Natural killer cell (primary cell): ENCODE measurements around the gene SLC30A9. TPM values are rescaled to one million over a fixed set of nuclear protein-coding genes. Genes with fewer than 3 reads are reported as not detected.

ENCODE experiments used
- ATAC-seq, 3 donors: fragments of 150-1000 bp in 2 of 3; fragments of 200-7000 bp in 1 of 3; cut with Tn5 transposase; 1 replicate in 1 of 3; 2 replicates in 2 of 3; pipeline ENCODE4 v1.10.0; 2021; ENCODE audit warnings: mild to moderate bottlenecking in 2 of 3, moderate library complexity in 2 of 3
- DNase-seq, 2 donors: peaks; one replicate each; pipeline versions ENCODE4 v3.0.0 to v3.0.0-alpha.2; 2013 to 2021; ENCODE audit warnings: mixed read lengths in 1 of 2
- H3K27ac ChIP-seq: one replicate; pipeline ENCODE4 v1.5.1; 2013; ENCODE audit warnings: mild to moderate bottlenecking, low read length
- H3K27me3 ChIP-seq: one replicate; pipeline ENCODE4 v1.6.1; 2013; ENCODE audit warnings: low read length; ENCODE audit not compliant: control insufficient read depth, insufficient read depth
- H3K36me3 ChIP-seq: one replicate; pipeline ENCODE4 v1.6.1; 2013; ENCODE audit warnings: low read length; ENCODE audit not compliant: control insufficient read depth, insufficient read depth
- H3K4me1 ChIP-seq: one replicate; pipeline ENCODE4 v1.6.1; 2013; ENCODE audit warnings: low read length; ENCODE audit not compliant: control insufficient read depth, insufficient read depth
- H3K4me3 ChIP-seq: one replicate; pipeline ENCODE4 v1.5.1; 2013; ENCODE audit warnings: low read length
- H3K9me3 ChIP-seq: one replicate; pipeline ENCODE4 v1.6.1; 2013; ENCODE audit warnings: low read length; ENCODE audit not compliant: control insufficient read depth, insufficient read depth
- H3K27ac Mint-ChIP-seq, 2 donors: one replicate each; pipeline ENCODE4 v1.8.0; 2022; ENCODE audit warnings: mild to moderate bottlenecking in 2 of 2, mixed read lengths in 2 of 2, moderate library complexity in 1 of 2
- H3K27me3 Mint-ChIP-seq, 2 donors: one replicate each; pipeline ENCODE4 v1.8.0; 2022; ENCODE audit warnings: low read depth in 2 of 2, mixed read lengths in 2 of 2
- H3K36me3 Mint-ChIP-seq: one replicate; pipeline ENCODE4 v1.8.0; 2022; ENCODE audit warnings: mixed read lengths
- H3K4me1 Mint-ChIP-seq, 2 donors: one replicate each; pipeline ENCODE4 v1.8.0; 2022; ENCODE audit warnings: mixed read lengths in 2 of 2
- H3K4me3 Mint-ChIP-seq: one replicate; pipeline ENCODE4 v1.8.0; 2022; ENCODE audit warnings: mild to moderate bottlenecking, moderate library complexity, mixed read lengths
- H3K9me3 Mint-ChIP-seq, 2 donors: one replicate each; pipeline ENCODE4 v1.8.0; 2022; ENCODE audit warnings: mixed read lengths in 2 of 2
- WGBS: methylation state at CpG from one replicate; pipeline ENCODE4 v1.1.7; 2013; ENCODE audit warnings: missing lambda C conversion rate; ENCODE audit not compliant: insufficient coverage; 5-methylcytosine and 5-hydroxymethylcytosine counted together
- intact Hi-C: fragments of 100-400 bp; cut with micrococcal nuclease; formaldehyde crosslinking; loops from one replicate; pipeline ENCODE4 v1.14.2; 2022
- total RNA-seq, 4 donors: library from RNA; stranded (reverse); fragments of 120-200 nt in 1 of 4; gene quantifications; one replicate each; pipeline versions ENCODE4 v1.2.3 to v1.2.4, GENCODE V29; 2013 to 2022
- TF ChIP-seq, protein P1 (sequence below): fragments of 200-600 bp; IDR thresholded peaks from one replicate; pipeline ENCODE4 v1.8.0; 2022; ENCODE audit warnings: antibody characterized with exemption

Gene SLC30A9
- total RNA-seq, result 10 to 100 TPM; 22.2 to 23.1 (median 22.8) TPM
- total RNA-seq (2013), result 54.2 TPM

- Mint-ChIP-seq H3K4me1 (peaks cover 23 to 24% of the 10 kb centered on the region in 2 donors), H3K27ac (peak within 1 kb of the TSS; percentile 97 to 98), H3K27me3 (peaks cover 0 to 3% of the 10 kb centered on the region in 2 donors), H3K9me3 (no peaks in the 10 kb centered on the region), H3K36me3 (no peaks in the 10 kb centered on the region), H3K4me3 (peak within 1 kb of the TSS; percentile 98)
- TF ChIP-seq, protein P1, sequence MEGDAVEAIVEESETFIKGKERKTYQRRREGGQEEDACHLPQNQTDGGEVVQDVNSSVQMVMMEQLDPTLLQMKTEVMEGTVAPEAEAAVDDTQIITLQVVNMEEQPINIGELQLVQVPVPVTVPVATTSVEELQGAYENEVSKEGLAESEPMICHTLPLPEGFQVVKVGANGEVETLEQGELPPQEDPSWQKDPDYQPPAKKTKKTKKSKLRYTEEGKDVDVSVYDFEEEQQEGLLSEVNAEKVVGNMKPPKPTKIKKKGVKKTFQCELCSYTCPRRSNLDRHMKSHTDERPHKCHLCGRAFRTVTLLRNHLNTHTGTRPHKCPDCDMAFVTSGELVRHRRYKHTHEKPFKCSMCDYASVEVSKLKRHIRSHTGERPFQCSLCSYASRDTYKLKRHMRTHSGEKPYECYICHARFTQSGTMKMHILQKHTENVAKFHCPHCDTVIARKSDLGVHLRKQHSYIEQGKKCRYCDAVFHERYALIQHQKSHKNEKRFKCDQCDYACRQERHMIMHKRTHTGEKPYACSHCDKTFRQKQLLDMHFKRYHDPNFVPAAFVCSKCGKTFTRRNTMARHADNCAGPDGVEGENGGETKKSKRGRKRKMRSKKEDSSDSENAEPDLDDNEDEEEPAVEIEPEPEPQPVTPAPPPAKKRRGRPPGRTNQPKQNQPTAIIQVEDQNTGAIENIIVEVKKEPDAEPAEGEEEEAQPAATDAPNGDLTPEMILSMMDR, result peak; percentile 33
- under 1% methylated on average over 64 of the region's 64 CpGs for WGBS
- Histone ChIP-seq H3K4me1 (peaks cover 16% of the 10 kb centered on the region), H3K27me3 (no peaks in the 10 kb centered on the region), H3K4me3 (peak within 1 kb of the TSS; percentile 88), H3K9me3 (no peaks in the 10 kb centered on the region), H3K27ac (peak within 1 kb of the TSS; percentile 86), H3K36me3 (no peaks in the 10 kb centered on the region)
- intact Hi-C loops, result loop anchor here (2.0 kb wide), 1 partner anchor 52 kb away; no protein-coding TSS in a partner anchor
- ATAC-seq (peak; percentile 94 to 98 (median 96)), DNase-seq (peak; percentile 87 to 99)
These were observed at the start of gene SLC30A9 for GRCh38 chr4:41990365-41991111. Gene SLC30A9 (plus strand): TSS chr4:41990530. CDS start chr4:41990652, 122 bp downstream.

GRCh38 chr4:41940834-41941233 lies 49.5 kb upstream of the SLC30A9 start:
- no peak for ATAC-seq
- intact Hi-C loops, result no loop called here
- H3K4me3 ChIP-seq, result no peak overlapping the region
- no peak for DNase-seq
- Mint-ChIP-seq H3K4me3 (no peak overlapping the region), H3K4me1 (peaks cover 25 to 35% of the 10 kb centered on the region in 2 donors), H3K9me3 (no peaks in the 10 kb centered on the region), H3K27ac (no peak overlapping the region), H3K36me3 (no peaks in the 10 kb centered on the region), H3K27me3 (no peaks in the 10 kb centered on the region)
- no peak overlapping the region for H3K27ac ChIP-seq
- TF ChIP-seq, protein P1, result no peak
- peaks cover 7% of the 10 kb centered on the region for H3K4me1 ChIP-seq
- no peaks in the 10 kb centered on the region for H3K27me3 ChIP-seq
- H3K36me3 ChIP-seq, result peaks cover 48% of the 10 kb centered on the region
- no peaks in the 10 kb centered on the region for H3K9me3 ChIP-seq

DNA sequence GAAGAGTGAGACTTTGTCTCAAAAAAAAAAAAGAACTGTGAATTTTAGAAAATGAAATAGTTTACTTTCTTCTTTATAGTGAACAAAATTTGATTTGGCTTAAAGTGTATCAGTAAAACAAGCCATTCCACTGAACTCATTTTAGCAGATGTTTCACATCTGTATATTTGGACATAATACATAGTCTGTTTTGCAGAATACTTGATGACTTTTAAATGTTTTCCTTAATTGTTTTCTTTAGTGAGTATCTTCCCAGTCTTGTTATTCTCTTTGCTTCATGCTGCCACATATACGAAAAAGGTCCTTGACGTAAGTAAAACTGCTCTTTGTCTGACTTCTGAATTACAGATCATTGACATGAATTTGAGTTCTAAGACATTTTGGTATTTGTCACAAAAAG lies 46.8 kb upstream of the SLC30A9 start:
- Histone ChIP-seq H3K27me3 (no peaks in the 10 kb centered on the region), H3K9me3 (no peaks in the 10 kb centered on the region), H3K27ac (no peak overlapping the region), H3K36me3 (peaks cover 53% of the 10 kb centered on the region), H3K4me1 (no peaks in the 10 kb centered on the region), H3K4me3 (no peak overlapping the region)
- Mint-ChIP-seq H3K4me1 (peaks cover 8 to 19% of the 10 kb centered on the region in 2 donors), H3K36me3 (no peaks in the 10 kb centered on the region), H3K9me3 (no peaks in the 10 kb centered on the region), H3K27me3 (no peaks in the 10 kb centered on the region), H3K4me3 (no peak overlapping the region), H3K27ac (no peak overlapping the region)
- TF ChIP-seq, protein P1, result no peak
- intact Hi-C loops, result no loop called here
- 100% methylated on average over 2 of the region's 2 CpGs for WGBS
- no peak for DNase-seq
- no peak for ATAC-seq

- DNase-seq (no peak), ATAC-seq (no peak)
- TF ChIP-seq, protein P1, result no peak
- no peak overlapping the region for H3K4me3 ChIP-seq
- H3K4me1 ChIP-seq, result no peaks in the 10 kb centered on the region
- no peaks in the 10 kb centered on the region for H3K9me3 ChIP-seq
- Mint-ChIP-seq H3K36me3 (peaks cover 1% of the 10 kb centered on the region), H3K9me3 (no peaks in the 10 kb centered on the region), H3K27ac (no peak overlapping the region), H3K4me3 (no peak overlapping the region), H3K27me3 (no peaks in the 10 kb centered on the region), H3K4me1 (peaks cover 6 to 13% of the 10 kb centered on the region in 2 donors)
- H3K27ac ChIP-seq, result no peak overlapping the region
- intact Hi-C loops, result no loop called here
- H3K36me3 ChIP-seq, result peaks cover 52% of the 10 kb centered on the region
- H3K27me3 ChIP-seq, result no peaks in the 10 kb centered on the region
These were observed 46.2 kb upstream of the SLC30A9 start for GRCh38 chr4:41944089-41944488.
